AG10803 (cell line): ENCODE measurements around the gene AGPAT3.
"Not testable (repeated sequence)": the region's sequence is repeated elsewhere in the genome, so short reads cannot be mapped to it uniquely, and the experiment has no call there.

Source experiments
- DNase-seq: peaks from one replicate; pipeline ENCODE4 v3.0.0; 2010; ENCODE audit warnings: low read depth
- H3K4me3 ChIP-seq: 2 replicates; pipeline ENCODE4 v1.5.1; 2011; ENCODE audit warnings: mild to moderate bottlenecking, low read length, control low read depth
- TF ChIP-seq, protein P1 (sequence below): conservative IDR thresholded peaks from 2 replicates; pipeline ENCODE4 v1.5.1; 2011; ENCODE audit warnings: mild to moderate bottlenecking, low read length, control low read depth, inconsistent platforms

Gene AGPAT3

DNA sequence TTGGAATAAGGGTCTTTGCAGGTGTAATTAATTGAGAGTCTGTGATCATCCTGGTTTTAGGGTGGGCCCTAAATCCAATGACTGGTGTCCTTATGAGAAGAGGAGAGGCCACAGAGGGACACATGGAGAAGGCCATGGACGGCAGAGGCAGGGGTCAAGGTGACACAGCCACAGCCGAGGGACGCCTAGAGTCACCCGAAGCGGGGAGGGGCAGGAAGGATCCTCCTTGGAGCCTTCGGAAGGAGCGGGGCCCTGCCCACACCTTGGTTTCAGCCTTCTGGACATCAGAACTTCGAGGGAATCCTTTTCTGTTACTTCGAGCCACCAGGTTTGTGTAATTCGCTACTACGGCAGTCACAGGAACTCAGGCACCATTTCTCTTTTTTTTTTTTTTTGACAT, 44.6 kb upstream of the AGPAT3 start:
- TF ChIP-seq, protein P1, sequence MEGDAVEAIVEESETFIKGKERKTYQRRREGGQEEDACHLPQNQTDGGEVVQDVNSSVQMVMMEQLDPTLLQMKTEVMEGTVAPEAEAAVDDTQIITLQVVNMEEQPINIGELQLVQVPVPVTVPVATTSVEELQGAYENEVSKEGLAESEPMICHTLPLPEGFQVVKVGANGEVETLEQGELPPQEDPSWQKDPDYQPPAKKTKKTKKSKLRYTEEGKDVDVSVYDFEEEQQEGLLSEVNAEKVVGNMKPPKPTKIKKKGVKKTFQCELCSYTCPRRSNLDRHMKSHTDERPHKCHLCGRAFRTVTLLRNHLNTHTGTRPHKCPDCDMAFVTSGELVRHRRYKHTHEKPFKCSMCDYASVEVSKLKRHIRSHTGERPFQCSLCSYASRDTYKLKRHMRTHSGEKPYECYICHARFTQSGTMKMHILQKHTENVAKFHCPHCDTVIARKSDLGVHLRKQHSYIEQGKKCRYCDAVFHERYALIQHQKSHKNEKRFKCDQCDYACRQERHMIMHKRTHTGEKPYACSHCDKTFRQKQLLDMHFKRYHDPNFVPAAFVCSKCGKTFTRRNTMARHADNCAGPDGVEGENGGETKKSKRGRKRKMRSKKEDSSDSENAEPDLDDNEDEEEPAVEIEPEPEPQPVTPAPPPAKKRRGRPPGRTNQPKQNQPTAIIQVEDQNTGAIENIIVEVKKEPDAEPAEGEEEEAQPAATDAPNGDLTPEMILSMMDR = no peak
- H3K4me3 ChIP-seq = no peak overlapping the region
- DNase-seq = no peak

DNA sequence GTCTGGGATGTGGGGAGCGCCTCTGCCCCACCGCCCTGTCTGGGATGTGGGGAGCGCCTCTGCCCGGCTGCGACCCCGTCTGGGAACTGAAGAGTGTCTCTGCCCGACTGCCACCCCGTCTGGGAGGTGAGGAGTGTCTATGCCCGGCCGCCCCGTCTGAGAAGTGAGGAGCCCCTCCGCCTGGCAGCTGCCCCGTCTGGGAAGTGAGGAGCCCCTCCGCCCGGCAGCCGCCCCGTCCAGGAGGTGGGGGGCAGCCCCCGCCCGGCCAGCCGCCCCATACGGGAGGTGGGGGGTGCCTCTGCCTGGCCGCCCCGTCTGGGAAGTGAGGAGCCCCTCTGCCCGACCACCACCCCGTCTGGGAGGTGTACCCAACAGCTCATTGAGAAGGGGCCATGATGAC, 42.9 kb upstream of the AGPAT3 start:
- DNase-seq, H3K4me3 ChIP-seq: not testable (repeated sequence)

DNA sequence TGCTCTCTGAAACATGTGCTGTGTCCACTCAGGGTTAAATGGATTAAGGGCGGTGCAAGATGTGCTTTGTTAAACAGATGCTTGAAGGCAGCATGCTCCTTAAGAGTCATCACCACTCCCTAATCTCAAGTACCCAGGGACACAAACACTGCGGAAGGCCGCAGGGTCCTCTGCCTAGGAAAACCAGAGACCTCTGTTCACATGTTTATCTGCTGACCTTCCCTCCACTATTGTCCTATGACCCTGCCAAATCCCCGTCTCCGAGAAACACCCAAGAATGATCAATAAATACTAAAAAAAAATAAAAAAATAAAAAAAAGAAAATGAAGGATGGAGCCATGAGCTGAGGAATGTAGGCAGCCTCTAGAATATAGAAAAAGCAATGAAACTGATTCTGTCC, 42.3 kb upstream of the AGPAT3 start:
- not testable (repeated sequence) for H3K4me3 ChIP-seq, DNase-seq

DNA sequence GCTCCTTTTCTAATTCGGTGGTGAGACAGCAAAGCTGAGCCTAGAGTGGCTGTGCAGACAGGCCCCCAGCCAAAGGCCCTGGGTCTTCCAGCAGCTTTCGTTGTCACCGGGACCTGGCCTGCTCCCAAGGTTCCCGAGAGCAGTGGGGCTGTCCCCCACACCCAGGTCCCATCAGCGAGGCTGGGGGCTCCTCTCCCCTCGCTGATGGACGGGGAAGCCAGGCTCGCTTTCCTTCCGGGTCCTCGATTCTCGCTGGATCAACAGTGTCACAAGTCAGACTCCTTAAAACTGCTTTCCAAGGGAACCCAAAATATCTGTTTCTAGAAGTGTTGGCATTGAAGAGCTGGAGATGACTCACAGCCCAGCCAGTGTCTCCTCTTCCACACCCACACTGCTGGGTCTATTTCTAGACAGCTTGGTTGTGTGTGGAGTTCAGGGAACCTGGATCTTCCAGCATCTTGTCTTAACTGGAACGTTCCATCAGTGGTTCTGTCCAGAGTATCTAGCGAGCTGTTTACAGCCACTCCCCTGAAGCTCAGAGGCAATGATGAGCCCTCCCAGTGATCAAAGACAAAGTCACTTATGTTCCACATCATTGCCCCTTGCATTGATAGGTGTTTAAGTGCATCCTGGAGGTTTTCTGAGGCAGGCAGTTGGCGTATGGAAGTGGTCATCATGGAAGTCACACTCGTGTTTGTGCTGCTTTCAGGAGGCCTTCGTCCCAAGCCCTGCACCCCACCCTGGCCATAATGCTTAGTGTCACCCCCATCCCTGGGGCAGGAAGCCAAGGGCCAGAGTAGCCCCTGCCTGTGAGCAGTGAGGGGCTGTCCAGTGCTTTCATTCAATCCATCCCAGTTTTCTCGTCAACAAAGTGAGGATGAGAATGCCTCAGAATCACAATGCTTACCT, 40.4 kb upstream of the AGPAT3 start:
- TF ChIP-seq, protein P1 = no peak
- DNase-seq = peak; percentile 58
- no peak overlapping the region for H3K4me3 ChIP-seq

DNA sequence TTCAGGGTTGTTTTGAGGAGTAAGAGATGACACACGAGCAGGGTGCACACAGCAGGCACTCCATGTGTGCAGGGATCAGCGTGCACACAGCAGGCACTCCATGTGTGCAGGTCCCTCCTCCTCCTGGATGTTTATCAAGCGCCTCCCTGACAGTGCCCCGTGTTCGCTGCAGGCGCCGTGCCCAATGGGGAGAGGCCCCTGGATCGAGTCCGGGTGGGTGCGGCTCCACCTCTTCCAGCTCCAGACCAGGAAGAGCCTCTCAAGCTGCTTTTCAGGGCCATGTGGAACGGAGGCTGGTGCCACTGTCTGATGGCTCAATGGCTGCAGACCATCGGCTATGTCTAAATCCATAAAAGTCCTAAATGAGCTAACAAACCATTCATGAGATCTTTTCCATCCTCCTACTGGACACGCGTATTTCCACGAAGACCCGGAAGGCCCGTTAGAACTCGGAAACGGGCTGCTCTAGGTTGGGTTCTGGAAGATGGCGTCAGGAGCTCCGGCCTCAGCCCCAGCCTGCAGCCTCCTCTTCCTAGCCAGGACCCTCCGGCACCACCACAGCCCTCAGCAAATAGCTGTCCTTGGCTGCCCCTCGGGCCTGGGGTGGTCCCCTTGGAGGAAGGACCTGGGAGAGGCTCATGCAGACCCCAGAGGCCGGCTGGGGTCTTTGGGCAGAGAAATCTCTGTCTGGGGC, 39.6 kb upstream of the AGPAT3 start:
- no peak for DNase-seq
- TF ChIP-seq, protein P1 = no peak
- H3K4me3 ChIP-seq = no peak overlapping the region

DNA sequence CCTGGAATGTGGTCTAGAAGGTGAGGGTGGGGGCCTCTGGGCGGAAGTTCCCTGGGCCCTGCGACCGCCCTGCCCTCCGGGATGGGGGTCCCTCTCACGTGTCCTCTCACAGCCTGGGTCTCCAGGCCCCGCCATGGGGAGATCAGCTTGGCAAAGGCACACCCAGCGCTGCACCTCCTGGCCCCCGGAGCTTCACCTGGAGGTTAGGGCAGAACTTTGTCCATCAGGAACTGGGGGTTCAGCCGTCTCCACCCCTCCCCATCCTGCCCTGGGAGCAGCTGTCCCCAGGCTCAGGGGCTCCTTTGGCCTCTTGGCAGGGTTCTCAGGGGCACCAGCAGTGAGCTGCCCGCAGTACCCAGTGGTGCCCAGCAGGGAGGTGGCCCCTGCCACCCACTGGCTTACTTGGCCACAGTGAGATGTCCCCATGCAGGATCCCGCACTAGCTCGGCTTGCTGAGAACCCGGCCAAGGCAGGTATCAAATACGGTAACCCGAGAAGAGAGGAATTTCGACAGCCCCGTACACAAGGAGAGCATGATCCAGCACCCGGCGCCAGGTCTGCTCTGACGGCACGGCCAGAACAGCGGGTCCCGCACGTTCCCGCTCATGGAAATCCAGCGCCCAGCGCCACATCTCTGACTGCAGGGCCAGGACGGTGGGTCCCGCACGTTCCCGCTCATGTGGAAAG, 38.9 kb upstream of the AGPAT3 start:
- TF ChIP-seq, protein P1 = no peak
- H3K4me3 ChIP-seq = no peak overlapping the region
- DNase-seq = no peak

DNA sequence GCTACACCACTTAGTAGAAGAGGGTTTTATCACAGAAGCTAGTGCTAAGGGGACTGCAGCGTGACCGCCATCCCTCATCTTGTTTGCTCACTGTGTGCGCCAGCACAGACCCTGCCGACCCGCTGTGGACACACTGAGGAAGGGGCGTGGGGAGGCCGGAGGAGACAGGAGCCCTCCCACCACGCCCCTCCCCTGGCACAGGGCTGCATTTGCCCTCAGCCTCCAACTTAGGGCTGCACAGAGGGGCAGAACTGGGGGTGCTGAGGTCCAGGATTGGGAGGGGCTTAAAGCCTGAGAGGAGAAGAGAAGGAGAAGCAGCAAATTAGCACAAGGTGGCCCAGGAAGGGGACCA, 38.4 kb upstream of the AGPAT3 start:
- TF ChIP-seq, protein P1 = no peak
- DNase-seq = no peak
- H3K4me3 ChIP-seq = no peak overlapping the region

DNA sequence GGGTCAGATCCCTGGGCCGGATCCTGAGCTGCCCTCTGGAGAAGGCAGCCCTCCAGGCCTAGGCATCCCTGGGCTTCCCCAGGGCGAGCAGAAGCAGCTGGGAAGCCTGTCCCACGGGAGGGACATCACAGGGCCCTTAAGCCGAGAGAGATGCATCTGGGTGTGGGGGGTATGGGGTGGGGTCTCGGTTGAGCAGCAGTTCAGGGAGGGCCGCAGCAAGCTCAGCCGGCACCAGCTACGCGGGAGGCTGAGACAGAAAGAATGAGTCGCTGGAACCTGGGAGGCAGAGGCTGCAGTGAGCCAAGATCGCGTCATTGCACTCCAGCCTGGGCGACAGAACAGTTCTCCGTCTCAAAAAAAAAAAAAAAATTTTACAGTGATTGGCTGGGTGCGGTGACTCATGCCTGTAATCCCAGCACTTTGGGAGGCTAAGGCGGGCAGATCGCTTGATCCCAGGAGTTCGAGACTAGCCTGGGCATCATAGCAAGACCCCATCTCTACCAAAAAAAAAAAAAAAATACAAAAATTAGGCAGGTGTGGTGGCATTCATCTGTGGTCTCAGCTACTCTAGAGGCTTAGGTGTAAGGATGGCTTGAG, 37.9 kb upstream of the AGPAT3 start:
- DNase-seq = peak; percentile 57
- H3K4me3 ChIP-seq = no peak overlapping the region
- TF ChIP-seq, protein P1 = no peak
